IPS DF 6.9 (cell line): ENCODE results near the gene SRD5A1.

Experiments
- DNase-seq: peaks from one replicate; pipeline ENCODE4 v3.0.0-alpha.2; 2013; ENCODE audit warnings: low read depth, low spot score
- H3K27ac ChIP-seq: one replicate; pipeline ENCODE4 v1.5.1; 2013; ENCODE audit warnings: low read length, control low read depth
- H3K27me3 ChIP-seq: 2 replicates; pipeline ENCODE4 v1.6.1; 2013; ENCODE audit warnings: mild to moderate bottlenecking, low read length; ENCODE audit not compliant: control insufficient read depth, insufficient read depth
- H3K36me3 ChIP-seq: 2 replicates; pipeline ENCODE4 v1.6.1; 2013; ENCODE audit warnings: low read length; ENCODE audit not compliant: control insufficient read depth, insufficient read depth
- H3K4me1 ChIP-seq: 2 replicates; pipeline ENCODE4 v1.6.1; 2013; ENCODE audit warnings: low read length; ENCODE audit not compliant: control insufficient read depth, insufficient read depth
- H3K4me3 ChIP-seq: 2 replicates; pipeline ENCODE4 v1.5.1; 2013; ENCODE audit warnings: mild to moderate bottlenecking, low read length
- H3K9me3 ChIP-seq: 2 replicates; pipeline ENCODE4 v1.6.1; 2013; ENCODE audit warnings: low read length, inconsistent platforms; ENCODE audit not compliant: control insufficient read depth, insufficient read depth
- WGBS: extraction: QIAGEN DNeasy Blood & Tissue Kit; methylation state at CpG from one replicate; pipeline ENCODE4 v1.1.7; 2013; ENCODE audit warnings: mixed read lengths, missing lambda C conversion rate; ENCODE audit not compliant: insufficient read length, insufficient coverage; 5-methylcytosine and 5-hydroxymethylcytosine counted together

SRD5A1 gene

DNA sequence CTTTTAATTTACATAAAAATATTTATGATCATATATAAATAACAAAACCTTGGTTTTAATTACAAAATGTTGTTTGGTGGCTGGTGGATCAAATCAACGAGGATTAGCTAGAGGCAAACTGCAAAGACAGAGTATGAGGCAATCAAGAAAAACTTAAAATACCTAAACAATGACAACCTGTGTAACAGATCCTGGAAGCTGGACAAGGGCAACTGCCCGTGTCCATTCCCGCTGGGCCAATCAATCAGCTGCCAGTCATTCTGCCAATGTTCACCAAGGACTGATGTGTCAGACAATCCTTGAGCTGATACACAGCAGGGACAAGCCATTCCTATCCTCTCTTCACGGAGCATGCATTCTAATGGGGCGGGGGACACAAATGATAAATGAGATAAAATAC is 76.8 kb downstream of the SRD5A1 start:
- H3K27me3 ChIP-seq, result no peaks in the 10 kb centered on the region
- no peaks in the 10 kb centered on the region for H3K9me3 ChIP-seq
- H3K4me1 ChIP-seq, result no peaks in the 10 kb centered on the region
- WGBS, result no CpG with 5 or more reads among the region's 5 CpGs
- no peak for DNase-seq
- no peak overlapping the region for H3K4me3 ChIP-seq
- H3K36me3 ChIP-seq, result no peaks in the 10 kb centered on the region
- H3K27ac ChIP-seq, result no peak overlapping the region

DNA sequence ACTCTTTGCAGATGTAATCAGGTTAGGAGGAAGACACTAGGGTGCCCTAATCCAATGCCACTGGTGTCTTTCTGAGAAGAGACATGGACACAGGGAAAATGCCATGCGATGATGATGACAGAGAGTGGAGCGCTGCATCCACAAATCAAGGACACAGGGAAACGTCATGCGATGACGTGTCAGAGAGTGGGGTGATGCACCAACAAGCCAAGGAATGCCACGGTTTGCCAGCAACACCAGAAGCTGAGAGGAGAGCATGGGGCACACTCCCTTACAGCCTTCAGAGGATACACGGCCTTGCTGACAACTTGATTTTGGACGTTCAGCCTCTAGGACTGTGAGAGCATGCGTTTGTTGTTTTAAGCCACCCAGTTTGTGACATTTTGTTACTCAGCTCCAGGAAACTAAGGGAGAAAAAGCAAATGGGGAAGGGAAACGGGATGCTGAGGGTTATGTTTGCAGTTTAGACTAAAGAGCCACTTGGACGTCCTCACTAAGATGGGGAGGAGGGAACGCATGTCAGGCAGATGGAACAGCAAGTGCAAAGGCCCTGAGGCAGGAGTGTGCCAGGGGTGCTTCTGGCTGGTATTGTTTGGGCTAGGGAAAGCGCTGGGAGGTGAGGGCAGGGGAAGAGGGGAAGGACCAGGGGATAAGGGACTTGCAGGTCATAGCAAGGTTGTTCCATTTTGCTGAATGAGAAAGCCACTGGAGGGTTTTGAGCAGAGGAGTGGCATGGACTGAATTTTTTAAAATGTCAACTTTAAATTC is 77.5 kb downstream of the SRD5A1 start:
- H3K27ac ChIP-seq, result no peak overlapping the region
- no peak overlapping the region for H3K4me3 ChIP-seq
- DNase-seq, result no peak
- H3K36me3 ChIP-seq, result no peaks in the 10 kb centered on the region
- no peaks in the 10 kb centered on the region for H3K4me1 ChIP-seq
- WGBS, result no CpG with 5 or more reads among the region's 13 CpGs
- H3K27me3 ChIP-seq, result no peaks in the 10 kb centered on the region
- no peaks in the 10 kb centered on the region for H3K9me3 ChIP-seq

DNA sequence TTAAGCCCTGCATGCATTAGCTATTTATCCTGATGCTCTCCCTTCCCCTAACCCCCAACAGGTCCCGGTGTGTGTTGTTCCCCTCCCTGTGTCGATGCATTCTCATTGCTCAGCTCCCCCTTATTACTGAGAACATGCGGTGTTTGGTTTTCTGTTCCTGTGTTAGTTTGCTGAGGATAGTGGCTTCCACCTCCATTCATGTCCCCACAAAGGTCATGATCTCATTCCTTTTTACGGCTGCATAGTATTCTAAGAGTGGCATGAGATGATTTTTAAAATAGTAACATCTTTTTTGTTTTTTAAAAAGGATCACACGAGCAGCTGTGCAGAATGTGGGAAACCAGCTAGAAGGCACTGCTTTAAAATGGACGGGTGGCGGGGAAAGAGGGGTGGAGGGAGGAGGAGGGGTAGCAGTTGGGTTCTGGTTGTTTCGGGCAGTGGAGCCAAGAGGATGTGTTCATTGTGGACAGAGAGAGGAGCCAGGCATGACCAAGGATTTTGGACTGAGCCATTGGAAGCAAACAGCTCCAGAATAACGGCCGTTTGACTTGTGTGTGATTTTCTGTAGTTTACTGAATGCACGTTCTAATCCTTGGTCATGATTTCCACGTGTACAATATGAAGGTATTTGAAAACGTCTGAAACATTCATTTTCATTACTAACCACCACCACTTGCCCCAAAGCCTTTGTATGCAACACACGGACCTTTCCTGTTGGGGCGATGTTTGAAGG is 78.3 kb downstream of the SRD5A1 start:
- Histone ChIP-seq H3K9me3 (no peaks in the 10 kb centered on the region), H3K36me3 (no peaks in the 10 kb centered on the region), H3K4me3 (peak overlapping the region; percentile 70; the same call in 1 of the 2 replicates), H3K4me1 (no peaks in the 10 kb centered on the region), H3K27ac (no peak overlapping the region), H3K27me3 (no peaks in the 10 kb centered on the region)
- no CpG with 5 or more reads among the region's 15 CpGs for WGBS
- no peak for DNase-seq

DNA sequence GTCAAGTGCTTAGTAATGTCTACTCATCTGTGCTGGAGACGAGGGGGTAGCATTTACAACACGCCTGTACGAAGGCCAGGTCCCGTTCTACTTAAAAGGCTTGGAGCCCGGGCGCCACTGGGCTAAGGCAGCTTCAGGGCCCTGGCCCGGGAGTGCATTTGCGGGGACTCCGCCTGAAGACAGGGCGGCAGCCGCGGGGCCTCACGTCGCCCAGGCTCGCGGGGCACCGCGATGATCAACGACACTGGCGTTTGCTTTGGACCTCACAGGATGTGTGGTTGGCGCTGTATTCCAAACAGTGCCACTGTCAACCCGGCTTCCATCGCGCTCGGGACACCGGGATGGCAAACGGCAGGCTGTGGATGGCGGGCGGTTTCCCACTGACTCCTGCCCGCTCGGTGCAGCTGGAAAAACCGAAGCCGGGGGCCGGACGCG is 78.9 kb downstream of the SRD5A1 start:
- Histone ChIP-seq H3K4me3 (peak overlapping the region; percentile 70; the same call in 1 of the 2 replicates), H3K4me1 (no peaks in the 10 kb centered on the region), H3K36me3 (no peaks in the 10 kb centered on the region), H3K9me3 (no peaks in the 10 kb centered on the region), H3K27me3 (no peaks in the 10 kb centered on the region), H3K27ac (no peak overlapping the region)
- DNase-seq, result no peak
- WGBS, result no CpG with 5 or more reads among the region's 36 CpGs

DNA sequence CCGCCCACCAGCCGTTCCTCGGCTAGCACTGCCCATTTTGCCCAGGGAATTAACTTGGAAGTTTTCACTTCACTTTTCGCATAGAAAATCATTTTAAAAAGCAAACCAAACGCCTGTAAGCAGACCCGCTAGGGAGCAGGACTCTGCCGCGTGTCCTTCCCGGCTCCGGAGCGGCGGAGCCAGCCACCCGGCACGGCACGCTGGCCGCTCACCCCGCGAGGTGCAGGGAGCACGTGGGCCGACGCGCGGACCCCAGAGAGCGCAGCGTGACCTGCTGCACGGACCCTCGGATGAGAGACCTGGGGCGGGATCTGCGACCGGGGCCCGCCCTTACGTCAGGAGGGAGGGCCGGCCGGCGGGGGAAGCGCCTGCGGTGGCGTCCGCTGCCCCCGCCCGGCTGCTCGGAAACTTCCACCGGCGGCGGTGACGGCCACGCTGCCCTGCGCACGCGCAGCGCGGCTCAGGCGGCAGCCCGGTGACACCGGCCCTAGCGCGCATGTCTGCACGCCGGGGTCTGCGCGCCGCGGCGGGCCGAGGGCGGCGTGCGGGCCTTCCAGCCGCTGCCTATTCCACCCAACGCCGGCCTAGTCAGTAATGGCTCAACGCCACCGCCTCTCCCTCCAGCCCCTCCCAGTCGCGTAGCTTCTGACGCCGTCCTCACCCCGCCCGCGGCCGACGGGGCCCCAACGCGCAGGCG is 79.5 kb downstream of the SRD5A1 start:
- no peaks in the 10 kb centered on the region for H3K36me3 ChIP-seq
- no peaks in the 10 kb centered on the region for H3K4me1 ChIP-seq
- no peaks in the 10 kb centered on the region for H3K27me3 ChIP-seq
- no CpG with 5 or more reads among the region's 85 CpGs for WGBS
- H3K27ac ChIP-seq, result no peak overlapping the region
- H3K4me3 ChIP-seq, result peak overlapping the region; percentile 70; the same call in 1 of the 2 replicates
- peak; percentile 80 for DNase-seq
- no peaks in the 10 kb centered on the region for H3K9me3 ChIP-seq

DNA sequence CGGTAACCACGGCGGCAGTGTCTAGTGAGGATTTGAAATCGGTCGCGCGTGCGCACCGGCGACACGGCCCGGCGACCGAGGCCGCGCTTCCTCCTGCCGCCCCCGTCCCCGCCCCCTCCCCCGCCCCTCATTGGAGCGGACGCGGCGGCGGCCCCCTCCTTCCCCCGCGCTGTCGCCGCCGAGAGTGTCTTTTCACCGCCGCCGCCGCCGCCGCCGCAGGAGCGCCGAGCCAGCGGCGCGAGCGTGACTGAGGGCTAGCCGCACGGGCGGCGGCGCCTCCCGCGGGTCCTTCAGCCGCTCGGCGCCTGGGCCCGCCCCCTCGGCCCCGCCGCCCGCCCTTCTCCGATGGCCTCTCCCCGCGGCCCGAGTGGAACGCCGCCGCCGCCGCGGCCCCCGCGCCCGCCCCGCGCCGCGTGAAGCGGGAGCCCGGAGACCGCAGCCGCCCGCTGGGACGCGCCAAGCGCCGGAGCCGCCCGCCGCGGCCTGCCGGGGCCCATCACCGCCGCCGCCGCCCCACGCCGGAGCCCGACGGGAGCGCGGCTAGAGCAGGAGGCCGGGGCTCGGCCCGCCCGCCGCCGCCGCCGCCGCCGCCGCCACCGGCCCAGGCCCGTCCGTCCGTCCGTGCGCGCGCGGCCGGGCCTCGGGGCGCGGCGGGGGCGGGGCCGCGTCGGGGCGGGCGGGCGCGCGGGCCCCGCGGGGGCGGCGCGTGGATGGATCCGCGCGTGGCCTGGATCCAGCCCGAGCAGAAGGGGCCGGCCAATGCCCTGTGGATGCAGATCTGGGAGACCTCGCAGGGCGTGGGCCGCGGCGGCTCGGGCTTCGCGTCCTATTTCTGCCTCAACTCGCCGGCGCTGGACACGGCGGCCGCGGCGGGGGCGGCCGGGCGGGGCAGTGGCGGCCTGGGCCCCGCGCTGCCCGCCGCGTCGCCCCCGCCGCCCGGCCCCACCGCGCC is 80.3 kb downstream of the SRD5A1 start, which contains the start of gene TENT4A:
TENT4A (plus strand) TSS at position 159 of the 952 bp plus-strand sequence; CDS start at position 711, 552 bp downstream.
- H3K27me3 ChIP-seq, result no peaks in the 10 kb centered on the region
- H3K4me1 ChIP-seq, result no peaks in the 10 kb centered on the region
- H3K4me3 ChIP-seq, result peak within 1 kb of the TSS; percentile 70; the same call in 1 of the 2 replicates
- H3K27ac ChIP-seq, result no peak within 1 kb of the TSS
- no peaks in the 10 kb centered on the region for H3K9me3 ChIP-seq
- H3K36me3 ChIP-seq, result no peaks in the 10 kb centered on the region
- no CpG with 5 or more reads among the region's 174 CpGs for WGBS
- DNase-seq, result no peak

DNA sequence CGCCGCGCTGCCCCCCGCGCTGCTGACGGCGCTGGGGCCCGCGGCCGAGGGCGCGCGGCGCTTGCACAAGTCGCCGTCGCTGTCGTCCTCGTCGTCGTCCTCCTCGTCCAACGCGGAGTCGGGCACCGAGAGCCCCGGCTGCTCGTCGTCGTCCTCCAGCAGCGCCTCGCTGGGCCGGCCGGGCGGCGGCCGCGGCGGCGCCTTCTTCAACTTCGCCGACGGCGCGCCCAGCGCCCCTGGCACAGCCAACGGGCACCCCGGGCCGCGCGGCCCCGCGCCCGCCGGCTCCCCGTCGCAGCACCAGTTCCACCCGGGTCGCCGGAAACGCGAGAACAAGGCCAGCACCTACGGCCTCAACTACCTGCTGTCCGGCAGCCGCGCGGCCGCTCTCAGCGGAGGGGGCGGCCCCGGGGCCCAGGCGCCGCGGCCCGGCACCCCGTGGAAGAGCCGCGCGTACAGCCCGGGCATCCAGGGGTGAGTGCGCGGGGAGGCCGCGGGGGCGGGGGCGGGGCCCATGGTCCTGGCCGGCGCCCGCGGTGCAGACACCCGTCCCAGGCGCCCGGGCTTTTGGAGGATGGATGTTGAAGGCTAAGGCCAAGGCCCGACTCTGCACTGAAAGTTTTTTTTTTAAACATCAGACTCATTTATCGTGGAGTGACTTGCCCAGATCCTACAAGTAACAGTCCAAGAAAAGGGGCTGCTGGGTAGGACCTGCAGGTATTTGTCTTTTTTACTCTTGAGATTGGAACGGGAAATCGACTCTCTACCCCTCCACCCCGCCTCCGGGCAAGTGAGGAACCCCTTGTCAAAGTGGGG is 81.2 kb downstream of the SRD5A1 start:
- Histone ChIP-seq H3K27me3 (no peaks in the 10 kb centered on the region), H3K4me1 (no peaks in the 10 kb centered on the region), H3K36me3 (no peaks in the 10 kb centered on the region), H3K4me3 (peak overlapping the region; percentile 70), H3K9me3 (no peaks in the 10 kb centered on the region), H3K27ac (no peak overlapping the region)
- no peak for DNase-seq
- no CpG with 5 or more reads among the region's 99 CpGs for WGBS

DNA sequence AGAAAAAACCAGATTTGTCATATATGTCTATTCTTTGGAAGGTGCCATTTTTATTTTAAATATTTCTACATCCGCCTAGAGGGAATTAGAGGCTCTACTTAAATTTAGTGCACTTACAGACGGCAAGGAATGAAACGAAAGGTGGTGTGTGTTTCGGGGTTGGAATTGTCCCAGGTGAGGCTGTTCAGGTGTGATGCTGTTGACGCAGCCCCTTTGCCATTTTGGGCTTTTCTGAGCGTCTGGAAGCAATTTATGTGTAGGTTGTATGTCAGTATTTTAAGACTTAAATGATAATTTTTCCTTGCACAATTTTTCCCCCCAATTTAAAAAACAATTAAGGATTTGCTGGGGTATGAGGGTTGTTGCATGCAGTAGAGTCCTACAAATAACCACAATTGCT is 82.0 kb downstream of the SRD5A1 start:
- WGBS, result no CpG with 5 or more reads among the region's 6 CpGs
- Histone ChIP-seq H3K27ac (no peak overlapping the region), H3K4me1 (no peaks in the 10 kb centered on the region)

More for the DNA sequence above, 82.0 kb downstream of the SRD5A1 start:
- Histone ChIP-seq H3K4me3 (no peak overlapping the region), H3K36me3 (no peaks in the 10 kb centered on the region), H3K27me3 (no peaks in the 10 kb centered on the region), H3K9me3 (no peaks in the 10 kb centered on the region)
- no peak for DNase-seq
